COR-L47 (cell line): Measurements from ENCODE around the gene DCUN1D3.
"Not testable (repeated sequence)": the region's sequence is repeated elsewhere in the genome, so short reads cannot be mapped to it uniquely, and the experiment has no call there.

ENCODE experiments used
- DNase-seq: peaks from one replicate; lab custom pipeline; 2025; lab: John Stamatoyannopoulos, UW

The DCUN1D3 gene

DNA sequence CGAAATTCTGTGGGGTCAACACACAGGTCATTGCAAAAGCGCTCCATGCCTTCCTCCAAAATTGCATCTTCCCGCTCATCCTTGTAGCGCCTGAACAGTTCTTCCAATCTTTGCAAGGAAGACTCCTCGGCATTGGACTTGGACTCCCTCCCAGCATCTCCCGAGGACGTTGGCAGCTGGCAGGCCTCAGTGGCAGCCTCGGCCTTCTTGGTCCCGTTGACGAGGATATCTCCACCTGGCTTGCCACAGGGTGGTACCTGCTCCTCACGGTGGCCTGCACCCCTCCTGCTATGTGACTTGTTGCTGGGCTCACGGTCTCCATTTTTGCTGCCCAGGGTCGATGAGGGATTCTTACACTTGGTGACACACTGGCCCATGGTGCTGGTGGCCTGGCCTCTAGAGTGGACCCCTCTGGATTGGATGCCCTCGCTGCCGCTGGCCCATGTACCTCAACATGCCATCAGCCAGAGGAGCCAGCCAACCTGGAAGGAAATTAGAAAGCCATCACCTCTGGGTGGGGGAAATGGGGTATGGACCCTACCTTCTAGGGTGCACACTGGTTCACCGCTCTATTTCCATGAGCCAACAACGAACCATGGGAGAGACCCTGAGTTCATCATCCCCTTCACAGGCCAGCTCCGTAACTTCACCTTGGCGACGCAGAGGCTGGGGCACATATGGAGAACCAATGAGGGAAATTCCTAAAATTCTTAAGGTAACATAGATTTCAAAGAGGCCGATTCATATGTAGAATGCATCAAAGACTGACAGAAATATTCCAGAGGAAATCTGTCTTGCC lies 37.8 kb downstream of the DCUN1D3 start:
- no peak for DNase-seq

DNA sequence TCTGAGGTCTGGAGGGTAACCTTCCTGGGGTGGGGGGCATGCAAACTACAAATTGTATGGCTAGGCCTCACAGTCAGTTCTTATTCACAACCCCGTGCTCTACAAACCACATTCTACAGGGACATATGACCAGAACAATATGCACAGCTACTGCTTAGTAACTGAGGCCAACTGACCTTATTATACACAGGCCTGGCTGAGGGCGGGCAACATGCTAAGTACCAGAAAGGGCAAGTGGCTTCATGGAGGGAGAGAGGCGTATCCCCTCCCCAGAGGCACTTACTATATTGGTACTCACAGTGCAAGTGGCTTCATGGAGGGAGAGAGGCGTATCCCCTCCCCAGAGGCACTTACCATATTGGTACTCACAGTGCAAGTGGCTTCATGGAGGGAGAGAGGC lies 39.2 kb downstream of the DCUN1D3 start:
- DNase-seq = not testable (repeated sequence)

DNA sequence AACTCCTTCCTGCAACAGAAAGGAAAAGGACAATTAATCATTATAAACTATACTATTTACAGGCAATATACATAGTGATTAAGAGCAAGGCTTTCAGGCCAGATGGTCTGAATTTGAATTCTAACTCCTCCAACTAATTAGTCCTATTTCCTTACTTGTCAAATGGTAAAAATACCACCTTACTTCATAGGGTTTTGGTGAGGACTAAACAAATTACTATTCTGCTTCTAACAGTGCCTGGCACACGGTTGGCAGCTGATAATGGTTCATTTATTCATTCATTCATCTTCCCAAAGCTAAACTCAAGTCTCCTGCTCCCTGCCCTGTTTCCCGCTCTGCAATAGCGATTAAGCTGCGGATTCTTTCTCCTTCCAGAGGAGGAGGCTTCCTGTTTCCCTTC lies 39.8 kb downstream of the DCUN1D3 start:
- no peak for DNase-seq

DNA sequence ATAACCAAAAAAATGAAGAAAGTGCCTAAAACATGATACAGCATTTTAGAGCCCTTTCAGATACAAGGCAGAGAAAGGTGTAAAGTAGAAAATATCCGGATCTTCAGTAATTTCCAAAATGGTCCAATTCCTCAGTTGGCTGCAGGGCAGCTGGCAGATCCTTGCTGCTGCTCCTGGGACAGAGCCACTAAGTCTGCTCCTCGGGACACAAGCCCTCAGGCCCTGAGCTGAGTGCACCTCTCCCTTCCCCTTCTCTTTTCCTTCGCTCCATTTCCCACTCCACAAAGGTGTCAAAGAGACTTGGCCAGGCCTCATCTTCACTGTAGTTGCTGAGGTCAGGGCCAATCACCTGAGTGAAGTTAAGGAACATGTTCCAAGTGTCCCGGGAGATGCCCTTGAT lies 40.5 kb downstream of the DCUN1D3 start:
- no peak for DNase-seq

DNA sequence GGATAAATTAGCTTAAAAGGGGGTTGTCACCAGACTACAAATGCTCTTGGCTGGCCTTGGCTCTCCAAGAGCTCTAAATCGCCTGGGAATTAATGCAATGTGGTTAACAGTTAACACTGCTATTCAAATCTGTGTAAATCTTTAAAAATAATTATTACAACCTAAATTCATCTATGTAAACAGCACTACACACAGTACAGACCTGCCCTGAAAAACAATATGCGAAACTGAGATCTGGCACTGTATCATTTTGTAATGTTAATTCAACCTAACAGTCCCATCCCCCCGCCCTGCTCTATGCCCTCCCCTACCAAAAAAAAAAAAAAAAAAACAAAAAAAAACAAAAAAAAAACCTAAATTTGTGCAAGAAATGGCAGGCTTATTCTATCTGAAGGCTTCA lies 40.9 kb downstream of the DCUN1D3 start:
- DNase-seq = no peak

DNA sequence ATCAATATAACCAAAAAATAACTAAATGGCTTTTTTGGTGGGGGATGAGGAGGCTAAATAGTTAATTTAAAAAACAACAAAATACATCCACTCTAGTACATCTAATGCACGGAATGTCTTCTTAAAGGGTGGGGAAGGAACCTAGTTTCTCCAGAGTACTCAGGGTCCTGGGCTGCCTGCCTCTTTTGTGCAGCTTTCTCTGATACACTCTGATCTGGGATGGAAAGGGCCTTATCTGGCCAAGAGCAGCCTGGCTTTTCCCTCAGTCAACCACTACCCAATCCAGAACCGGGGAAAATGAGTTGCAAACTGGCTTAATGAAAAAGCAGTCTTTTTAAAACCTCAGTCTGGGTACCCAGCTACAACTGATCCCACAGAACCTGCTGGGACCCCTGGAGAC lies 42.9 kb downstream of the DCUN1D3 start:
- DNase-seq = no peak

DNA sequence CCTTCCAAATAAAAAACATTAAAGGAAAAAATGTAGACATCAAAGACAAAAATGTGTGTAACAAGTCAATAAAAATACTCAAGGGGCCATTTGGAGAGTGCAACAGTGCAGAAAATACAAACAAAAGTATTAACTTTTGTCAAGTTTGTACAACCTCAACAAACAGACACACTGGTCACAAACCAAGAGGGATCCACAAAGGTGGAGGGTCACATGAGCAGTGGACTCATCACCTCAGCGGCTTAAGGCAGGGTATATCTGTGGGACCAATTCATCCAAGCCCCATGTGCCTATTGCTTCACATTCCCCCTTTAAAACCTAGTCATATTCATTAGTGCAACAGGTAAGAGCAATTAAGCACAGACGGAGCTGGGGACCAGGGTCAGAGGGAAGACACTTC lies 45.2 kb downstream of the DCUN1D3 start:
- no peak for DNase-seq

DNA sequence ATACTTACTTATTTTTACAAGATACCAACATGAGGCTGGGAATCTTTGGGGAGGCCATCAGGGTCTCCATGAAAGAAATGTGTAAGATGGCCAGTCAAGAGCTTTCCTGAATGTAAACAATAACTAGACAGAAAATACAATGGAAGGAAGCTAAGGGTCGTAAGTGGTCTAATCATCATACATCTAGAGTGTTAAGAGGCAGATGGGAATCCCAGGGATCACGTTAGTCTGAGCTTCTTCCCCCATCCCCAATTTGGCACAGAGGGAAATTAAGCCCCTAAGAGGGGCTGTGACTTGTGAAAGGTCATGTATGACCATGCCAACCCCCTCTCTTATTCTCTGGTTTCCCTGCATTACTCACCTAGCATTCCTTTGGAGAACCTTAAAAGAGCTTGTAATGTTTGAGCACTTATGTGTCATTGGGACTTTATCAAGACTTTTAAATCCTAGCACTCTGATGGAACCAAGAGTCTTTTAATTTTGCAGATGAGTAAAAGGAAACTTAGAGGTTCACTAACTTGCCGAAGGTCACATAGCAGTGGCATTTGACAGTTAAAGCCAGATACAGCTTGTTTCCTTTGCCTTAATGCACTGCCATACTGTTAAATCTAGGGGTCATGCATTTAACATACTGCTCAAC lies 46.1 kb downstream of the DCUN1D3 start:
- no peak for DNase-seq

DNA sequence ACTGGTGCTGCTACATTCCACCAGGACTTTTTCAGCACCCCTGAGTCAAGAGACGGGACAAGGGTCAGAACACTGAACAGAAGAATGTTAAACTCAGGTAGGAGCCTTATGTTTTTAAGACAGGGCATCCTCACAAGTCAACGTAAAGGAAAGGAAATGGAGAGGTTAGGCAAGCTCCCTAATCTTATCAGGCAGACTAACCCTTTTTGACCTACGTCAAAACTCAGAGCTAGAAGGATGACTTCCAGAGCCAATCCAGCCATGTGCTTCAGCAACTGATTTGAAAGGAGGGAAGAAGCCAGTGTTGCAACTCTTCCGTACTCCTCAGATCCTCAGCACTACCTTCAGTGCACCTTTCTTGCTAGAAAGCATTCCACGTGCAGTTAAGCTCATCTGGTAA lies 47.0 kb downstream of the DCUN1D3 start:
- DNase-seq = no peak

DNA sequence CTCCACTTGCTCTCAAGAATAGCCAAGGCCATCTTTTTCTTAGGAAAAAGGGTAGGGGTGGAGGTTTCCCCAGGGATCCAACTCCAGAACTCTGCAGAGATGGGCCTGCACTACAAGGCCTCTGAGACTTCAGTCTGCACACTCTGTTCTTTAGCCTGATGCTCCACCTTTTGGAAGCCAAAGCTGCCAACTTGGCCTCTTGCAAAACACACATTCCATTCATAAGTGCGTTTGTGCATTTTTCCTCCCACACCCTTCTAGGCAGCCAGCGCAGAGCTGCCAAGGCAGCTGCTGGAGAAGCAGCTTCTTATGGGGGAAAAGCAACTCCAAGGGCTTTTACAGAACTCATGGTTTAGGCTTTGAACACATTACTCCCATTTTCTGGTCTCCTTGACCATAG lies 48.6 kb downstream of the DCUN1D3 start:
- DNase-seq = no peak

DNA sequence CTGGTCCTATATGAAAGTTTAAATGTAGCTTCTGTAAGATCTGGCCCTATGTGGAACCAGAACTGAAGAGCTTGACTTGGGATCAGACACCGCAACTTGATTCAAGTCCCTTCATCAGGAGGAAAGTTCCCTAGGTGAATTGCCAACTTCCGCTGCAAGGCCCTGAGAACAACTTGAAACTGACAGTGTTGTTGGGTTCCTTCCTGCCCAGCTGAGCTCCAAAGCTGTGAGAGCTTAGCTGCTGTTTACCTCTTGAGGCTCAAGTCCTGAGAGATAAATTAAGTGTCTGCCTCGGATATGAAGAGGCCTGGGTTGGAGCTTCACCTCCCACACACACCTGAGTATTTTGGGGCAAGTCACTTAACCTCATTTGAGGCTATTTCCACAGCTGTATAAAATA lies 49.2 kb downstream of the DCUN1D3 start:
- DNase-seq = no peak

DNA sequence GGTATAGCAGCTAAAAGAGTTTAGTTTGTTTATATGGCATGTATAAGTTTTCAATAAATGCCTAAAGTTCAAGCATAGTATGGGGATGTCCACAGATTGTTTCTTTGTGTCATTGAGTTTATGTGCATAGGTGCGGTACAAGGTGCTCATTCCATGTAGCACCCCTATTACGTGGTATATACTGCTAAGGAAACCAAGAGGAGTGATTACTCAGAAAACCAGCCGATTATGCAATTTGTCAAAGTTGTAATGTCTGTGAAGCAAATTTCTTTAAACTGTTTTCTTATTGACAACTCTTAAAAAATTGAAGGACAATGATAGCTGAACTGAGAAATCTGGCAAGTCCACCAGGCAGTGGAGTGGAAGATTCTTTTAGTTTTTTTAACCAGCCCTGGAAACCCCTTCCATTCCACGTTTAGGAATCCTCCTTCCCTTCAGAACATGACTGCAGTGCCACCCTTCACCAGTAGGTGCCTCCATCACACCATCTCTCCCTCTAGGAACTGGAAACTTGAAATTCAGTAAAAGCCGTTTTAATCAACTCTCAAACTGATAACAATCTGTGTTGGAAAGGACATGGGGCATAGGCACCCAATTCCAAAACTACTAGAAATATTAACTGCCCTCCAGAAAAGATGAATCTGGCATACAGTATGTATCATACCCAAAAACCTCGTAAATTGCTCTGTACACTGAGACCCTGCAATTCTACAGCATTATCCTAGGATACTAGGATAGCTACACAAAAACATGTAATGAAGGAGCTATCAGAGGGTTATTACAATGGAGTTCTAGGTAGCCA lies 50.4 kb downstream of the DCUN1D3 start:
- no peak for DNase-seq

DNA sequence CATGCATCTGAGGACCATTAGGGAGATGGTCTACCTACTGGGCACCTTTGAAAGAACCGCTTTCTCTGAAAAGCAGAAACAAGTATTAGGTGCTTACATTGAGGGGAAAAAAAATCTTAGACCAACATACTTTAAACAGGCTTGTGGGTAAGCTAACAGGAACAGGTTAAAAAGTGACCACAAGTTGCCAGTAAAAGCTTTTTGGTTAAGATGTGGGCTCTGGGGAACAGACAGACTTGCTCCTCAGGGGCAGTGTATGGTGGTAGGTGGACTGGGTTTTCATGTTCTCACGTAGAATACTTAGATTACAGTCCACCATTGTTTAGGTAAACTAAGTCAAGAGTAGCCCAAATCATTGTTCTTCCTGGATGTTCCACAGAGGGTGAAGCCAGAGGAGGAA lies 52.6 kb downstream of the DCUN1D3 start:
- DNase-seq = no peak

DNA sequence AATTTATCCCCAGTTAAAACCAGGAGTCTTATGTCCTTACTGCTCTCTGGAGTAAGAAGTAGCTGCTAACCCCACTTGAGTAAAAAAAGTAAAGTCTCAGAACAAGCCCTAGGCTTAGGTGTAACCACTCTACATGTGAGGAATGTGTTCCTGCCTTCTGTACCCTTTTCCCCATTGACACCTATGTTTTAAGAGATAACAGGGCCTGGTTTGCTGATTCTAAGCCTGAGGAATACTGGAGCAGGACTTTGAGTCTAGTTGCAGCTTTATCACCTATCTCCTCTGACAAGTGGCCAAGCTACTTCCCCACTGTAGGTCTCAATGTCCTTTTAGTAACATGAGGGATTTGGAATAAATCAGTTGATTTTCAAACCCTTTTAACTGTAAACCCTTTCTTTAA lies 53.6 kb downstream of the DCUN1D3 start:
- DNase-seq = no peak

DNA sequence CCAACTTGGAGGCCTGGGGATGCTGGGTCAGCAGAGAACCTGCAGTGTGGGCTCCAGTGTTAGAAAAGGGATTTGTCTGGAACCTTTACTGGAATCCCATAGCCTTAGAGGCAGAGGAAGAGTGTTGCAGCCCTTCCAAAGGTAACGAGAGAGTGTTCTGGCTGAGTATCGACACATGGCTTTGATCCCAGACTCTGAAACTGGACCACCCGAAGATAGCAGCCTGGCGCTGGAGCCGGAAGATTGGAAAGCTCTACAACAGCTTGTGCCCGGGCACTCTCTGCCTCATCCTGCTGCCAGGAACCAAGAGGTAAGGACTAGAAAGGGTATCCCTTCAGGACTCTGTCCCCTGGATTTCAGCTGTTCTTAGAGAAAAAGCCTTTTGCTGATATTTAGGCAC lies 54.1 kb downstream of the DCUN1D3 start:
- no peak for DNase-seq

DNA sequence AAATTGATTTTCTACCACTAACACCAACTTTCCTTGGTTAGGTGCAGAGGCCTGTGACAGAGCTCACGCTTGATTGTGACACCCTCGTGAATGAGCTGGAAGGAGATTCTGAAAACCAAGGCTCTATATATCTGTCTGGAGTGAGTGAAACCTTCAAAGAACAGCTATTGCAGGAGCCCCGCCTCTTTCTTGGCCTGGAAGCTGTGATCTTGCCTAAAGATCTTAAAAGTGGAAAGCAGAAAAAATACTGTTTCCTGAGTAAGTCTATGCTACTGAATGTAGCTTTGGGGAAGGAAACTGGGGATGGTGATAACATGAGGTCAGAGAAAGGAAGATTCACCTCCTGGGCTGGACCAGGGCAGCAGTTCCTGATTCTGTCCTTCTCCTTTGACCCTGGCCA lies 55.6 kb downstream of the DCUN1D3 start:
- DNase-seq = no peak

DNA sequence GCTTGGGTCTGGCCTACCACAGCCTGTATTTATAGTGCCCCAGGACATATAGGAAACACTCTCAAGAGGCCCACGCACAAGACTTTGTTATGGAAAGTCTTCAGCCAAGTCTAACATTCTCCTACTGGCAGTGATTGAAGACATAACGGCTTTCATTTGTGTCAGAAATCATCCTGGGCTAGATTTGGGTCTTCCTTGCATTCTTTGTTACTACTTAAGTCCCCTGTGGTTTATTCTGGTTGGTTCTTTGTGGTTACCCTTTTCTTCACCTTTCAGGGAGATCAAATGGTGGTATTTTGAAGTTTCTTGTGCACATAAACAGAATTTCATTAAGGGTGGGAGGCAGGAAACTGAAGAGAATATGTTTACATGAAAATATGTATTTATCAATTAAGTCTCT lies 56.1 kb downstream of the DCUN1D3 start:
- no peak for DNase-seq

DNA sequence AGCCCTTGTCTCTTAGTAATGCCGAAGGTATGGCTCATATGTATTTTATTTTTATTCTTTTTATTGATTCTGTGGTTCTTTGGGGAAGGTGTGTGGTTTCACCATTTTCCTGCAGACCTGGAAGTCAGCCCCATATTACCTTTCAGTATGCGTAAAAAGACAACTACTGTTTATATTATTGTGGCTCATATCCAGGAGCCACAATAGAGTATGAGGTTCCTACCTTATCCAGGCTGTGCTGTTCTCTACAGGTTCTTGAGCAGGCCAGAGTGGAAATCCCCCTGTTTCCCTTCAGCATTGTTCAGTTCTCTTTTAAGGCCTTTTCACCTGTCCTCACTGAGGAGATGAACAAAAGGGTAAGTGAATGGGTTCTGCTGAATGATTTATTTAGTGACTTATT lies 60.7 kb downstream of the DCUN1D3 start:
- no peak for DNase-seq

DNA sequence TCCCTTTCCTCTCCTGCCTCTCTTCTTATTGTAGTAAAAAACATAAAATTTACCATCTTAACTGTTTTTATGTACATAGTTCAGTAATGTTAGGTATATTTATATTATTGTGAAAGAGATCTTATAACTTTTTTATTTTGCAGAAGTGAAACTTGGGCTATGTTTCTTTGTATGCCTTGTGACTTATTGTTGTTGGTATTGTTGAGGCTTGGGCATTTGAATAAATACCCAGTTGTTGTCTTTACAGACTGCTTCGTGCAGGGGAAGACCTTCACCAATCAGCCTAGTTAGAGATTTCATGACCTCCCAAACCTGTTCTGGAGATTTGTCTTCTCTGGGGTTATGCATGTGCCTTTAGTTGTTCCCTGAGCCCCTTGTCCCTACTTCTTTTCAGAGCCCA lies 61.9 kb downstream of the DCUN1D3 start:
- no peak for DNase-seq

DNA sequence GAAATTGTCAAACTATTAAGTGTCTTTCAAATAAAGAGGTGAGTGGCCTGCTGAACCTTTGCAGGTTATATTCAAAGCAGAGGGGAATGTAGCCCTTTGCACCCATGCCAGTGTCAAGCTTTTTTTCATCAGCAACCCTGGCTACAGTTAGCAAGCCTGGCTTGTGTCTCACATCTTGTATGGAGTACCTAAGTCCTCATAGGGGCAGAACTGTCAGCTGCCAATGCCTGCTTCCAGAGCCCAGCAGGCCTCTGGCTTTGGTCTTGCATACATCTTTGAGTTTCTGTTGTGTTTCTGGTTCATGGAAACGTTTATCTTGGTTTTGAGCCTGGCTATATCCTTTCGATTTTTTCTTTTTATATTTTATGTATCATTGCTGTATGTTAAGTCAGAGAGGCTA lies 67.1 kb downstream of the DCUN1D3 start:
- DNase-seq = no peak

DNA sequence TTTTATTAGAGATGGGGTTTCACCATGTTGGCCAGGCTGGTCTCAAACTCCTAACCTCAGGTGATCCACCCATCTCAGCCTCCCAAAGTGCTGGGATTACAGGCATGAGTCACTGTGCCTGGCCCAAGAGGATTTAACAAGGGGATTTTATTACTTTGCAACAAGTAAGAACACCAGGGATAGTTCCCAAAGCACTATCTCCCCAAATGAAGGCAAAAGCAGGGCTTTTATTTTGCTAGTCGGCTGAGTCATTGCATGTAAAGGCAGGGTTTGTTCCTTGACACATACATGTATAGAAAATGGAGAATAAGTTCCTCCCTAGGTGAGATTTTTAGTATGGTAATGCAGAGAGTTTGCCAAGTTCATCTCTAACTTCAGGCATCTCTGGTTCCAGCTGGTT lies 69.8 kb downstream of the DCUN1D3 start:
- no peak for DNase-seq

DNA sequence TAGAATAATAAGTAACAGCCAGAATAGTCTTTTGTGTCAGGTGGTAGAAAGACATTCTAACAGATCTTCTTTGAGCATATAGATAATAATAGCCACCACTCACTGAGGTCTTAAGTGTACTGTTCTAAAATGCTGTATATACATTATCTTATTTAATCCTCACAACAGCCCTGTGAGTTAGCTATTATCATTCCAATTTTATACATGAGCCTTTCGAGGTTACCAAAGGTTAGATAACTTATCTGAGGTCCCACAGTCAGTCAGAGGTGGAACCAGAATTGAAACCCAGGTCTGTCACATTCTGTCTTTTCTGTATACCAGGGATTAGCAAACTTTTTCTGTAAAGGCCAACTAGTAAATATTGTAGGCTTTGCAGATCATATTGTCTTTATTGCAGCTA lies 70.6 kb downstream of the DCUN1D3 start:
- no peak for DNase-seq

DNA sequence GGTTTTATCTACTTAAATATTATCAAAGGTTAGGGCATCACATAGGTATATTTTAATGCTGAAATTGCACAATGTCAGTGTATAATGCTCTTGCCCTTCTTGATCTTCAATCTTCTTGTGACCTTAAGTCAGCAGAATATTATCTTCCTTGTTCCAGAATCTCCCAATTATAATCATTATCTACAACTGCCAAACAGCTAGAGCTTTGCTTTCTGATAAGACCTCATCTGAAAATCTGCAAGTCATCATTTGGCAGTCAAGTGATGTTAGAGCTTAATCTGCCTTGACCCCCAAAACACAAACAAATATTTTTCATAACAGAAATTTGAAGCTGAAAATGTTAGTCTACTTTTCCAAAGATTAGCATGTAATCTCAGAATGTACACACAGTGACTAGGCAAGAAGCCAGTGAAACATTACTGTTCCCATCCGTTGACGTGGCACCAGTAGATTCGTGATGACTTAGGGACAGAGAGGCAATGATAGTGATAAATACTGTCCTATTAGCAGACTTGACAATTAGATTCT lies 74.1 kb downstream of the DCUN1D3 start:
- DNase-seq = no peak
